ENCODE results near the gene PNPLA6. TPM values are rescaled to one million over a fixed set of nuclear protein-coding genes. Genes with fewer than 3 reads are reported as not detected.

Gene PNPLA6
- 45.4 TPM for polyA plus RNA-seq
- long read RNA-seq, donor 1, partial matches to known transcripts: 6 of 6 reads
- long read RNA-seq, donor 1, other reads (novel, unspliced or antisense): 0 of 6 reads
- long read RNA-seq, donor 2, full-length matches to known transcripts: 2 of 14 reads
- long read RNA-seq, donor 2, partial matches to known transcripts: 12 of 14 reads
- long read RNA-seq, donor 2, other reads (novel, unspliced or antisense): 0 of 14 reads
- long read RNA-seq, donor 3: 0 reads
- long read RNA-seq, donor 4: 0 reads
- long read RNA-seq, donor 5: 0 reads
- long read RNA-seq, donor 6, full-length matches to known transcripts: 2 of 2 reads
- long read RNA-seq, donor 6, partial matches to known transcripts: 0 of 2 reads
- long read RNA-seq, donor 6, other reads (novel, unspliced or antisense): 0 of 2 reads
- long read RNA-seq, donor 7: 0 reads
- long read RNA-seq, donor 8, partial matches to known transcripts: 14 of 16 reads
- long read RNA-seq, donor 8, other reads (novel, unspliced or antisense): 0 of 16 reads
- long read RNA-seq, donor 9, partial matches to known transcripts: 0 of 1 reads
- long read RNA-seq, donor 9, other reads (novel, unspliced or antisense): 0 of 1 reads
- long read RNA-seq, donor 10, full-length matches to known transcripts: 1 of 7 reads
- long read RNA-seq, donor 10, partial matches to known transcripts: 6 of 7 reads
- long read RNA-seq, donor 10, other reads (novel, unspliced or antisense): 0 of 7 reads
- long read RNA-seq, donor 11, partial matches to known transcripts: 5 of 5 reads
- long read RNA-seq, donor 11, other reads (novel, unspliced or antisense): 0 of 5 reads

- Histone ChIP-seq H3K27ac (ENCODE audit: low read length) (peak within 1 kb of the TSS; percentile 95), H3K9me3 (ENCODE audit: control insufficient read depth, low read depth, low read length) (no peaks in the 10 kb centered on the region), H3K4me1 (ENCODE audit: control insufficient read depth, insufficient read depth, low read length) (peaks cover 6% of the 10 kb centered on the region), H3K4me3 (ENCODE audit: low read length) (peak within 1 kb of the TSS; percentile 93), H3K36me3 (ENCODE audit: control insufficient read depth, insufficient read depth, low read length) (peaks cover 25% of the 10 kb centered on the region), H3K27me3 (ENCODE audit: control insufficient read depth, insufficient read depth, low read length) (no peaks in the 10 kb centered on the region)
- peak; percentile 96 to 97 for DNase-seq
- no CpG with 5 or more reads among the region's 76 CpGs for WGBS (ENCODE audit: insufficient coverage, low lambda C conversion rate)
Observed at GRCh38 chr19:7535047-7535997, at the start of gene PNPLA6. Gene PNPLA6, plus strand, starts transcription at chr19:7535717. Its CDS starts 72 bp downstream, at chr19:7535789.

GRCh38 chr19:7486923-7487322, 48.6 kb upstream of the PNPLA6 start:
- Histone ChIP-seq H3K27me3 (ENCODE audit: control insufficient read depth, insufficient read depth, low read length) (no peaks in the 10 kb centered on the region), H3K4me3 (ENCODE audit: low read length) (no peak overlapping the region), H3K9me3 (ENCODE audit: control insufficient read depth, low read depth, low read length) (peaks cover 3% of the 10 kb centered on the region), H3K36me3 (ENCODE audit: control insufficient read depth, insufficient read depth, low read length) (no peaks in the 10 kb centered on the region), H3K27ac (ENCODE audit: low read length) (no peak overlapping the region), H3K4me1 (ENCODE audit: control insufficient read depth, insufficient read depth, low read length) (peaks cover 21% of the 10 kb centered on the region)
- WGBS (ENCODE audit: insufficient coverage, low lambda C conversion rate): no CpG with 5 or more reads among the region's 2 CpGs
- no peak for DNase-seq

- Histone ChIP-seq H3K4me1 (ENCODE audit: control insufficient read depth, insufficient read depth, low read length) (peaks cover 12% of the 10 kb centered on the region), H3K27me3 (ENCODE audit: control insufficient read depth, insufficient read depth, low read length) (no peaks in the 10 kb centered on the region), H3K36me3 (ENCODE audit: control insufficient read depth, insufficient read depth, low read length) (no peaks in the 10 kb centered on the region), H3K9me3 (ENCODE audit: control insufficient read depth, low read depth, low read length) (no peaks in the 10 kb centered on the region), H3K27ac (ENCODE audit: low read length) (peak within 1 kb of the TSS; percentile 93), H3K4me3 (ENCODE audit: low read length) (peak within 1 kb of the TSS; percentile 75)
- peak; percentile 94 to 95 for DNase-seq
- no CpG with 5 or more reads among the region's 49 CpGs for WGBS (ENCODE audit: insufficient coverage, low lambda C conversion rate)
Observed at GRCh38 chr19:7488736-7489353, 46.7 kb upstream of the PNPLA6 start, which contains the start of gene PEX11G. Gene PEX11G, minus strand, starts transcription at chr19:7489035. Its CDS starts 25 bp downstream, at chr19:7489010.

GRCh38 chr19:7489609-7490044, 45.9 kb upstream of the PNPLA6 start:
- H3K4me1 ChIP-seq (ENCODE audit: control insufficient read depth, insufficient read depth, low read length): peaks cover 8% of the 10 kb centered on the region
- no peaks in the 10 kb centered on the region for H3K36me3 ChIP-seq (ENCODE audit: control insufficient read depth, insufficient read depth, low read length)
- H3K9me3 ChIP-seq (ENCODE audit: control insufficient read depth, low read depth, low read length): no peaks in the 10 kb centered on the region
- peak overlapping the region; percentile 93 for H3K27ac ChIP-seq (ENCODE audit: low read length)
- no CpG with 5 or more reads among the region's 11 CpGs for WGBS (ENCODE audit: insufficient coverage, low lambda C conversion rate)
- no peak overlapping the region for H3K4me3 ChIP-seq (ENCODE audit: low read length)
- H3K27me3 ChIP-seq (ENCODE audit: control insufficient read depth, insufficient read depth, low read length): no peaks in the 10 kb centered on the region
- peak; percentile 88 to 94 for DNase-seq

GRCh38 chr19:7492142-7492541, 43.4 kb upstream of the PNPLA6 start:
- no peak for DNase-seq
- Histone ChIP-seq H3K9me3 (ENCODE audit: control insufficient read depth, low read depth, low read length) (no peaks in the 10 kb centered on the region), H3K27ac (ENCODE audit: low read length) (no peak overlapping the region), H3K4me3 (ENCODE audit: low read length) (no peak overlapping the region), H3K36me3 (ENCODE audit: control insufficient read depth, insufficient read depth, low read length) (no peaks in the 10 kb centered on the region), H3K4me1 (ENCODE audit: control insufficient read depth, insufficient read depth, low read length) (peaks cover 8% of the 10 kb centered on the region), H3K27me3 (ENCODE audit: control insufficient read depth, insufficient read depth, low read length) (no peaks in the 10 kb centered on the region)
- no CpG with 5 or more reads among the region's 4 CpGs for WGBS (ENCODE audit: insufficient coverage, low lambda C conversion rate)

- H3K27ac ChIP-seq (ENCODE audit: low read length): no peak overlapping the region
- 96% methylated on average over 3 of the region's 11 CpGs for WGBS (ENCODE audit: insufficient coverage, low lambda C conversion rate)
- H3K27me3 ChIP-seq (ENCODE audit: control insufficient read depth, insufficient read depth, low read length): no peaks in the 10 kb centered on the region
- peaks cover 8% of the 10 kb centered on the region for H3K4me1 ChIP-seq (ENCODE audit: control insufficient read depth, insufficient read depth, low read length)
- H3K4me3 ChIP-seq (ENCODE audit: low read length): no peak overlapping the region
- H3K9me3 ChIP-seq (ENCODE audit: control insufficient read depth, low read depth, low read length): no peaks in the 10 kb centered on the region
- no peaks in the 10 kb centered on the region for H3K36me3 ChIP-seq (ENCODE audit: control insufficient read depth, insufficient read depth, low read length)
- no peak for DNase-seq
Observed at GRCh38 chr19:7492558-7492957, 43.0 kb upstream of the PNPLA6 start.

GRCh38 chr19:7494416-7495098, 41.0 kb upstream of the PNPLA6 start:
- Histone ChIP-seq H3K27me3 (ENCODE audit: control insufficient read depth, insufficient read depth, low read length) (no peaks in the 10 kb centered on the region), H3K4me3 (ENCODE audit: low read length) (no peak overlapping the region), H3K36me3 (ENCODE audit: control insufficient read depth, insufficient read depth, low read length) (no peaks in the 10 kb centered on the region), H3K4me1 (ENCODE audit: control insufficient read depth, insufficient read depth, low read length) (peaks cover 2% of the 10 kb centered on the region), H3K9me3 (ENCODE audit: control insufficient read depth, low read depth, low read length) (no peaks in the 10 kb centered on the region), H3K27ac (ENCODE audit: low read length) (peak overlapping the region; percentile 12)
- peak in 1 of 2 donors; percentile 59 for DNase-seq
- 100% methylated on average over 1 of the region's 13 CpGs for WGBS (ENCODE audit: insufficient coverage, low lambda C conversion rate)

- Histone ChIP-seq H3K4me3 (ENCODE audit: low read length) (no peak overlapping the region), H3K9me3 (ENCODE audit: control insufficient read depth, low read depth, low read length) (peaks cover 4% of the 10 kb centered on the region), H3K36me3 (ENCODE audit: control insufficient read depth, insufficient read depth, low read length) (no peaks in the 10 kb centered on the region), H3K4me1 (ENCODE audit: control insufficient read depth, insufficient read depth, low read length) (peaks cover 3% of the 10 kb centered on the region), H3K27ac (ENCODE audit: low read length) (no peak overlapping the region), H3K27me3 (ENCODE audit: control insufficient read depth, insufficient read depth, low read length) (peaks cover 7% of the 10 kb centered on the region)
- no peak for DNase-seq
- no CpG with 5 or more reads among the region's 7 CpGs for WGBS (ENCODE audit: insufficient coverage, low lambda C conversion rate)
Observed at GRCh38 chr19:7497292-7497691, 38.2 kb upstream of the PNPLA6 start.

GRCh38 chr19:7500811-7501450, 34.6 kb upstream of the PNPLA6 start:
- peaks cover 7% of the 10 kb centered on the region for H3K9me3 ChIP-seq (ENCODE audit: control insufficient read depth, low read depth, low read length)
- H3K36me3 ChIP-seq (ENCODE audit: control insufficient read depth, insufficient read depth, low read length): no peaks in the 10 kb centered on the region
- no CpG with 5 or more reads among the region's 93 CpGs for WGBS (ENCODE audit: insufficient coverage, low lambda C conversion rate)
- no peak overlapping the region for H3K27ac ChIP-seq (ENCODE audit: low read length)
- peaks cover 15% of the 10 kb centered on the region for H3K4me1 ChIP-seq (ENCODE audit: control insufficient read depth, insufficient read depth, low read length)
- H3K4me3 ChIP-seq (ENCODE audit: low read length): peak overlapping the region; percentile 6
- peaks cover 9% of the 10 kb centered on the region for H3K27me3 ChIP-seq (ENCODE audit: control insufficient read depth, insufficient read depth, low read length)
- peak; percentile 76 to 91 for DNase-seq
